H1 (cell line): ENCODE results near the gene DNM1L. TPM values are rescaled to one million over a fixed set of nuclear protein-coding genes. Genes with fewer than 3 reads are reported as not detected.

ENCODE experiments used
- CTCF ChIA-PET: fragments of 300-600 bp; sonication (Branson Sonifier 250); formaldehyde crosslinking; loops from one replicate; lab custom pipeline; 2021; ENCODE audit not compliant: partially characterized antibody; lab: Charles Lee
- POLR2A ChIA-PET: fragments of 300-600 bp; sonication (Branson Sonifier 250); formaldehyde crosslinking; loops from one replicate; lab custom pipeline; 2021; ENCODE audit warnings: inconsistent platforms; ENCODE audit not compliant: partially characterized antibody; lab: Charles Lee
- DNase-seq, 2 experiments: peaks; one replicate each; pipeline versions ENCODE4 v3.0.0 to v3.0.0-alpha.2; 2010 to 2022; ENCODE audit warnings: low spot score in 2 of 2, low read depth in 1 of 2, mixed read lengths in 1 of 2
- FAIRE-seq: peaks from 2 replicates; lab custom pipeline; 2011; peaks lifted over from hg19 to GRCh38; lab: Jason Lieb, UNC
- H2AFZ ChIP-seq: 2 replicates; pipeline ENCODE4 v1.8.1; 2012; ENCODE audit warnings: low read length, inconsistent platforms
- H2AK5ac ChIP-seq: 2 replicates; pipeline ENCODE4 v1.6.1; 2013; ENCODE audit warnings: low read depth, low read length
- H2BK120ac ChIP-seq: replicated peaks from 2 replicates; pipeline ENCODE3; 2013; ENCODE audit warnings: low read depth, low read length, inconsistent platforms
- H2BK12ac ChIP-seq: 2 replicates; pipeline ENCODE4 v1.6.1; 2013; ENCODE audit warnings: low read depth, low read length
- H2BK15ac ChIP-seq: 2 replicates; pipeline ENCODE4 v1.6.1; 2013; ENCODE audit warnings: low read length
- H2BK20ac ChIP-seq: 2 replicates; pipeline ENCODE4 v1.6.1; 2013; ENCODE audit warnings: low read length
- H2BK5ac ChIP-seq: 2 replicates; pipeline ENCODE4 v1.6.1; 2013; ENCODE audit warnings: low read depth, low read length
- H3K14ac ChIP-seq: 2 replicates; pipeline ENCODE4 v1.6.1; 2013; ENCODE audit warnings: inconsistent platforms; ENCODE audit not compliant: insufficient read length
- H3K18ac ChIP-seq: 2 replicates; pipeline ENCODE4 v1.6.1; 2013; ENCODE audit warnings: low read length; ENCODE audit errors: extremely low read depth
- H3K23ac ChIP-seq: 2 replicates; pipeline ENCODE4 v1.6.1; 2013; ENCODE audit warnings: inconsistent platforms; ENCODE audit not compliant: insufficient read length
- H3K23me2 ChIP-seq: 2 replicates; pipeline ENCODE4 v1.6.1; 2013; ENCODE audit warnings: low read depth, low read length
- H3K27ac ChIP-seq: 2 replicates; pipeline ENCODE4 v1.6.1; 2011; ENCODE audit warnings: low read depth, low read length, inconsistent platforms
- H3K27me3 ChIP-seq, 4 experiments: replicated peaks in 1 of 4; 1 replicate in 1 of 4; 2 replicates in 3 of 4; pipeline versions ENCODE4 v1.6.1 to v1.8.1; 2011 to 2013; ENCODE audit warnings: low read length in 3 of 4, mild to moderate bottlenecking in 3 of 4, inconsistent platforms in 2 of 4, mixed read lengths in 2 of 4, moderate library complexity in 1 of 4; ENCODE audit not compliant: control insufficient read depth in 3 of 4, insufficient read depth in 3 of 4; ENCODE audit errors: extremely low read depth in 1 of 4
- H3K36me3 ChIP-seq, 4 experiments: 2 replicates each; pipeline versions ENCODE4 v1.6.1 to v1.8.1; 2011 to 2013; ENCODE audit warnings: mild to moderate bottlenecking in 4 of 4, low read length in 3 of 4, moderate library complexity in 2 of 4, control low read depth in 1 of 4, inconsistent platforms in 1 of 4; ENCODE audit not compliant: insufficient read depth in 4 of 4, control insufficient read depth in 2 of 4
- H3K4ac ChIP-seq: replicated peaks from 2 replicates; pipeline ENCODE3; 2013; ENCODE audit warnings: low read length, low read depth, mixed read lengths, inconsistent platforms; ENCODE audit not compliant: insufficient read length
- H3K4me1 ChIP-seq, 4 experiments: replicated peaks in 1 of 4; 1 replicate in 1 of 4; 2 replicates in 3 of 4; pipeline versions ENCODE4 v1.6.1 to v1.8.1; 2011 to 2013; ENCODE audit warnings: low read length in 3 of 4, inconsistent platforms in 2 of 4, mixed read lengths in 1 of 4; ENCODE audit not compliant: insufficient read depth in 4 of 4, control insufficient read depth in 3 of 4
- H3K4me2 ChIP-seq, 2 experiments: 2 replicates each; pipeline versions ENCODE4 v1.6.1 to v1.8.1; 2011 to 2013; ENCODE audit warnings: low read depth in 2 of 2, low read length in 2 of 2, control low read depth in 1 of 2, inconsistent platforms in 1 of 2, mild to moderate bottlenecking in 1 of 2; ENCODE audit not compliant: insufficient read depth in 1 of 2
- H3K4me3 ChIP-seq, 4 experiments: fragments of 200-600, 300-600 bp in 1 of 4; sonication (generic), shearing (Covaris generic), sonication (Bioruptor Twin) in 1 of 4; 2 replicates each; pipeline versions ENCODE4 v1.5.1 to v1.8.1; 2011 to 2016; ENCODE audit warnings: low read length in 4 of 4, low read depth in 3 of 4, control low read depth in 2 of 4, inconsistent platforms in 2 of 4, mild to moderate bottlenecking in 2 of 4, mixed read lengths in 1 of 4, moderate library complexity in 1 of 4; ENCODE audit not compliant: insufficient read depth in 2 of 4; ENCODE audit errors: extremely low read depth in 1 of 4
- H3K56ac ChIP-seq: replicated peaks from 2 replicates; pipeline ENCODE3; 2013; ENCODE audit warnings: low read depth, mild to moderate bottlenecking, mixed read lengths, low read length, inconsistent platforms; ENCODE audit not compliant: insufficient read length
- H3K79me1 ChIP-seq: 2 replicates; pipeline ENCODE4 v1.6.1; 2013; ENCODE audit warnings: low read depth, low read length, control low read depth
- H3K79me2 ChIP-seq, 2 experiments: 2 replicates each; pipeline versions ENCODE4 v1.6.1 to v1.8.1; 2012 to 2013; ENCODE audit warnings: low read length in 2 of 2, mild to moderate bottlenecking in 2 of 2, inconsistent platforms in 1 of 2; ENCODE audit not compliant: insufficient read depth in 2 of 2, control insufficient read depth in 1 of 2
- H3K9ac ChIP-seq, 4 experiments: replicated peaks in 1 of 4; 1 replicate in 1 of 4; 2 replicates in 3 of 4; pipeline versions ENCODE4 v1.6.1 to v1.8.1; 2011 to 2013; ENCODE audit warnings: low read depth in 3 of 4, low read length in 3 of 4, control low read depth in 2 of 4, mild to moderate bottlenecking in 2 of 4, moderate library complexity in 2 of 4, inconsistent platforms in 1 of 4; ENCODE audit errors: extremely low read depth in 1 of 4
- H3K9me3 ChIP-seq, 2 experiments: 2 replicates each; pipeline versions ENCODE4 v1.6.1 to v1.8.1; 2012 to 2013; ENCODE audit warnings: mild to moderate bottlenecking in 2 of 2, moderate library complexity in 2 of 2, control low read depth in 1 of 2, inconsistent platforms in 1 of 2, low read depth in 1 of 2, low read length in 1 of 2, mixed read lengths in 1 of 2; ENCODE audit not compliant: insufficient read depth in 2 of 2
- H4K20me1 ChIP-seq, 2 experiments: replicated peaks in 1 of 2; 2 replicates each; pipeline versions ENCODE3 to v1.8.1; 2011 to 2013; ENCODE audit warnings: inconsistent platforms in 2 of 2, low read length in 2 of 2, mild to moderate bottlenecking in 1 of 2; ENCODE audit not compliant: insufficient read depth in 2 of 2, control insufficient read depth in 1 of 2
- H4K5ac ChIP-seq: 2 replicates; pipeline ENCODE4 v1.6.1; 2013; ENCODE audit warnings: low read length, low read depth, mixed read lengths, inconsistent platforms; ENCODE audit not compliant: insufficient read length
- H4K8ac ChIP-seq: 2 replicates; pipeline ENCODE4 v1.8.0; 2013; ENCODE audit warnings: mild to moderate bottlenecking, moderate library complexity, low read length, inconsistent platforms; ENCODE audit not compliant: insufficient read depth; ENCODE audit errors: extremely low read depth
- H4K91ac ChIP-seq: replicated peaks from 2 replicates; pipeline ENCODE3; 2013; ENCODE audit warnings: low read length, mixed read lengths, inconsistent platforms; ENCODE audit not compliant: insufficient read length
- ATF2 ChIP-seq: IDR thresholded peaks from 2 replicates; pipeline ENCODE4 v1.6.1; 2012; ENCODE audit warnings: low read length, inconsistent platforms
- EZH2 ChIP-seq: fragments of 200-600 bp; sonication (generic); IDR thresholded peaks from 2 replicates; pipeline ENCODE4 v1.7.1; 2012; ENCODE audit warnings: low read depth, mild to moderate bottlenecking, moderate library complexity, low read length, inconsistent platforms; ENCODE audit not compliant: severe bottlenecking
- SAP30 ChIP-seq: fragments of 300-600 bp; sonication (generic); IDR thresholded peaks from 2 replicates; pipeline ENCODE4 v1.7.1; 2012; ENCODE audit warnings: low read length, moderate library complexity, mild to moderate bottlenecking, inconsistent platforms; ENCODE audit not compliant: insufficient read depth, insufficient replicate concordance
- TBP ChIP-seq: IDR thresholded peaks from 2 replicates; pipeline ENCODE4 v1.6.1; 2011; ENCODE audit warnings: low read depth, low read length, improper control_type of control experiment
- ZNF274 ChIP-seq: IDR thresholded peaks from 2 replicates; pipeline ENCODE4 v1.7.0; 2012; ENCODE audit warnings: low read length, borderline replicate concordance; ENCODE audit errors: extremely low read depth
- WGBS, 2 experiments: shearing (Covaris generic) in 1 of 2; methylation state at CpG; one replicate each; pipeline versions ENCODE4 v1.1.6 to v1.1.7; 2013 to 2015; ENCODE audit warnings: low lambda C conversion rate in 2 of 2, mixed read lengths in 2 of 2, inconsistent platforms in 1 of 2, low coverage in 1 of 2, missing lambda C conversion rate in 1 of 2; ENCODE audit not compliant: insufficient replicate concordance in 2 of 2, insufficient coverage in 1 of 2, insufficient read length in 1 of 2; ENCODE audit errors: extremely low coverage in 1 of 2, missing lambda C conversion rate in 1 of 2; 5-methylcytosine and 5-hydroxymethylcytosine counted together
- polyA plus RNA-seq, 7 experiments: library from polyadenylated mRNA; depleted of rRNA in 3 of 7; stranded (reverse) in 5 of 7; unstranded in 2 of 7; fragments of >200 nt in 5 of 7; fragments of 200-250 nt in 2 of 7; gene quantifications; 1 replicate in 5 of 7; 2 replicates in 1 of 7; 4 replicates in 1 of 7; pipeline versions ENCODE4 v1.2.1 to v1.2.3, GENCODE V29; 2011 to 2013; ENCODE audit warnings: missing spikeins in 2 of 7, mixed read lengths in 2 of 7
- total RNA-seq: library from RNA; stranded (reverse); fragmentation: NEBNext Ultra II Directional; extraction: Animal tissue kit (Norgen Biotek cat#: 25700); gene quantifications from 2 replicates; pipeline ENCODE4 v1.2.1, GENCODE V29; 2021

DNM1L gene
- total and polyA plus RNA-seq, 2 of the 8 experiments (the other 6 are each of a cell fraction or from before 2014, with no cell fraction given): 23.7 to 93.9 TPM

GRCh38 chr12:32697445-32697844 is 18.3 kb downstream of the DNM1L start:
- no peak overlapping the region for H3K23ac ChIP-seq
- H2BK20ac ChIP-seq: no peak overlapping the region
- H3K79me2 ChIP-seq: peaks cover under 1 to 71% of the 10 kb centered on the region in 2 experiments; a peak in 3 of 4 replicates
- no peak overlapping the region for H3K18ac ChIP-seq
- FAIRE-seq (no peak), DNase-seq (no peak)
- H3K4me1 ChIP-seq: no peaks in the 10 kb centered on the region
- WGBS, 2 experiments: 86% methylated on average over 1 of the region's 1 CpG; no CpG with 5 or more reads in 1 of the 2 experiments
- H3K36me3 ChIP-seq: peaks cover 0 to 7% (median 3%) of the 10 kb centered on the region in 4 experiments; a peak in 2 of 8 replicates
- H3K4me3 ChIP-seq: no peak overlapping the region
- H2BK15ac ChIP-seq: no peak overlapping the region
- no peak for TF ChIP-seq ATF2
- no peak for TF ChIP-seq TBP
- no peak for TF ChIP-seq ZNF274
- TF ChIP-seq EZH2: no peak
- no peak for TF ChIP-seq SAP30
- no peak overlapping the region for H2BK12ac ChIP-seq
- no peak overlapping the region for H4K8ac ChIP-seq
- no peak overlapping the region for H3K27ac ChIP-seq
- ChIA-PET POLR2A (interaction anchor here (1.4 kb wide), 1 partner anchor 8 kb away, joined by 4 read pairs; no protein-coding TSS in a partner anchor), CTCF (interaction anchor here (0.7 to 0.8 kb wide), 2 partner anchors 250 to 264 kb away, joined by 3 read pairs; no protein-coding TSS in a partner anchor)
- no peak overlapping the region for H3K14ac ChIP-seq
- H3K56ac ChIP-seq: no peak overlapping the region
- H3K9me3 ChIP-seq: no peaks in the 10 kb centered on the region
- H4K91ac ChIP-seq: no peak overlapping the region
- H3K23me2 ChIP-seq: no peaks in the 10 kb centered on the region
- H4K20me1 ChIP-seq: no peaks in the 10 kb centered on the region
- H3K9ac ChIP-seq: no peak overlapping the region
- no peak overlapping the region for H3K4me2 ChIP-seq
- no peaks in the 10 kb centered on the region for H3K27me3 ChIP-seq
- H4K5ac ChIP-seq: no peak overlapping the region
- H3K79me1 ChIP-seq: no peaks in the 10 kb centered on the region
- no peak overlapping the region for H2BK5ac ChIP-seq
- no peak overlapping the region for H2BK120ac ChIP-seq
- no peak overlapping the region for H3K4ac ChIP-seq
- no peak overlapping the region for H2AK5ac ChIP-seq
- no peak overlapping the region for H2AFZ ChIP-seq
